WTC11 (cell line): ENCODE data around the gene PIF1. TPM values are rescaled to one million over a fixed set of nuclear protein-coding genes. Genes with fewer than 3 reads are reported as not detected.

Experiments used
- ATAC-seq: fragments of 200-7000 bp; cut with Tn5 transposase; 2 replicates; pipeline ENCODE4 v1.10.0; 2021; ENCODE audit warnings: mild to moderate bottlenecking, moderate library complexity
- CTCF ChIA-PET: fragments of 300-600 bp; sonication (Branson Sonifier 250); formaldehyde crosslinking; loops from one replicate; lab custom pipeline; 2021; ENCODE audit warnings: antibody characterized with exemption; lab: Charles Lee
- POLR2A ChIA-PET: fragments of 350-600 bp; sonication (Branson Sonifier 250); formaldehyde crosslinking; loops from one replicate; lab custom pipeline; 2021; ENCODE audit warnings: antibody characterized with exemption; lab: Charles Lee
- DNase-seq: peaks from one replicate; pipeline ENCODE4 v3.0.0; 2021; ENCODE audit warnings: low spot score
- H3K27ac Mint-ChIP-seq: 2 replicates; pipeline ENCODE4 v1.8.0; 2021; ENCODE audit warnings: mixed read lengths
- H3K27me3 Mint-ChIP-seq: 2 replicates; pipeline ENCODE4 v1.8.0; 2021; ENCODE audit warnings: low read depth, mild to moderate bottlenecking, moderate library complexity, mixed read lengths
- H3K36me3 Mint-ChIP-seq: 2 replicates; pipeline ENCODE4 v1.8.0; 2021; ENCODE audit warnings: mixed read lengths
- H3K4me1 Mint-ChIP-seq: 2 replicates; pipeline ENCODE4 v1.8.0; 2022; ENCODE audit warnings: mixed read lengths
- H3K4me3 Mint-ChIP-seq: 2 replicates; pipeline ENCODE4 v1.8.0; 2021; ENCODE audit warnings: mild to moderate bottlenecking, moderate library complexity, mixed read lengths
- H3K9me3 Mint-ChIP-seq: 2 replicates; pipeline ENCODE4 v1.8.0; 2021; ENCODE audit warnings: mixed read lengths
- ATF1 ChIP-seq: sonication (generic); formaldehyde crosslinking; IDR thresholded peaks from 2 replicates; pipeline ENCODE4 v1.8.1; 2023; ENCODE audit warnings: mild to moderate bottlenecking, moderate library complexity, missing genetic modification reagents
- CBFB ChIP-seq: sonication (generic); formaldehyde crosslinking; IDR thresholded peaks from 2 replicates; pipeline ENCODE4 v1.8.1; 2022; ENCODE audit warnings: mild to moderate bottlenecking, low read depth, missing genetic modification reagents
- CREM ChIP-seq: sonication (generic); formaldehyde crosslinking; IDR thresholded peaks from 2 replicates; pipeline ENCODE4 v1.8.1; 2022; ENCODE audit warnings: mild to moderate bottlenecking, missing genetic modification reagents, moderate library complexity
- E2F1 ChIP-seq: sonication (generic); formaldehyde crosslinking; IDR thresholded peaks from 2 replicates; pipeline ENCODE4 v1.8.0; 2022; ENCODE audit warnings: mild to moderate bottlenecking, missing genetic modification reagents
- E2F4 ChIP-seq: sonication (generic); formaldehyde crosslinking; IDR thresholded peaks from 2 replicates; pipeline ENCODE4 v1.8.1; 2022; ENCODE audit warnings: low read depth, mild to moderate bottlenecking, moderate library complexity, missing genetic modification reagents, borderline replicate concordance
- FOXJ3 ChIP-seq: sonication (generic); formaldehyde crosslinking; IDR thresholded peaks from 2 replicates; pipeline ENCODE4 v1.9.0; 2021; ENCODE audit warnings: missing genetic modification reagents, mild to moderate bottlenecking, borderline replicate concordance
- FOXK1 ChIP-seq: sonication (generic); formaldehyde crosslinking; IDR thresholded peaks from 2 replicates; pipeline ENCODE4 v1.8.0; 2022; ENCODE audit warnings: mild to moderate bottlenecking, moderate library complexity, missing genetic modification reagents
- IRF2 ChIP-seq: sonication (generic); formaldehyde crosslinking; IDR thresholded peaks from 2 replicates; pipeline ENCODE4 v1.8.0; 2022; ENCODE audit warnings: low read depth, missing genetic modification reagents, borderline replicate concordance
- NFE2L1 ChIP-seq: sonication (generic); formaldehyde crosslinking; IDR thresholded peaks from 2 replicates; pipeline ENCODE4 v1.8.1; 2023; ENCODE audit warnings: missing genetic modification reagents
- NR2C2 ChIP-seq: sonication (generic); formaldehyde crosslinking; IDR thresholded peaks from 2 replicates; pipeline ENCODE4 v1.8.0; 2022; ENCODE audit warnings: mild to moderate bottlenecking, missing genetic modification reagents
- PREB ChIP-seq: sonication (generic); formaldehyde crosslinking; IDR thresholded peaks from 2 replicates; pipeline ENCODE4 v1.8.1; 2022; ENCODE audit warnings: mild to moderate bottlenecking, missing genetic modification reagents, moderate library complexity, borderline replicate concordance
- SMAD3 ChIP-seq: sonication (generic); formaldehyde crosslinking; IDR thresholded peaks from 2 replicates; pipeline ENCODE4 v1.8.0; 2022; ENCODE audit warnings: missing genetic modification reagents, mild to moderate bottlenecking, borderline replicate concordance
- SMAD4 ChIP-seq: sonication (generic); formaldehyde crosslinking; IDR thresholded peaks from 2 replicates; pipeline ENCODE4 v1.8.0; 2022; ENCODE audit warnings: mild to moderate bottlenecking, missing genetic modification reagents
- SOX15 ChIP-seq: fragments of 250-450 bp; sonication (Bioruptor Pico); IDR thresholded peaks from 2 replicates; pipeline ENCODE4 v1.9.0; 2021; ENCODE audit warnings: mild to moderate bottlenecking
- ZBTB43 ChIP-seq: sonication (generic); formaldehyde crosslinking; IDR thresholded peaks from 2 replicates; pipeline ENCODE4 v1.8.1; 2023; ENCODE audit warnings: mild to moderate bottlenecking, missing genetic modification reagents
- ZNF138 ChIP-seq: sonication (generic); formaldehyde crosslinking; conservative IDR thresholded peaks from 2 replicates; pipeline ENCODE4 v1.8.1; 2022; ENCODE audit warnings: mild to moderate bottlenecking, moderate library complexity, missing genetic modification reagents
- ZNF425 ChIP-seq: fragments of 250-450 bp; sonication (Bioruptor Pico); conservative IDR thresholded peaks from 2 replicates; pipeline ENCODE4 v1.9.0; 2021; ENCODE audit warnings: mild to moderate bottlenecking
- total RNA-seq: library from RNA; stranded (reverse); gene quantifications from 3 replicates; pipeline ENCODE4 v1.2.3, GENCODE V29; 2021
- TF ChIP-seq, protein P1 (sequence below): fragments of 250-450 bp; sonication (Bioruptor Pico); IDR thresholded peaks from 2 replicates; pipeline ENCODE4 v2.1.2; 2022; ENCODE audit warnings: mild to moderate bottlenecking, moderate library complexity
- TF ChIP-seq, protein P2 (sequence below): fragments of 250-450 bp; sonication (Bioruptor Pico); IDR thresholded peaks from 2 replicates; pipeline ENCODE4 v1.8.0; 2021; ENCODE audit warnings: mild to moderate bottlenecking
- TF ChIP-seq, protein P3 (sequence below): sonication (generic); formaldehyde crosslinking; IDR thresholded peaks from 2 replicates; pipeline ENCODE4 v1.8.0; 2023; ENCODE audit warnings: missing genetic modification reagents, mild to moderate bottlenecking, borderline replicate concordance

PIF1 gene
- total RNA-seq, 1 experiment from 2014 or later = 249 TPM

DNA sequence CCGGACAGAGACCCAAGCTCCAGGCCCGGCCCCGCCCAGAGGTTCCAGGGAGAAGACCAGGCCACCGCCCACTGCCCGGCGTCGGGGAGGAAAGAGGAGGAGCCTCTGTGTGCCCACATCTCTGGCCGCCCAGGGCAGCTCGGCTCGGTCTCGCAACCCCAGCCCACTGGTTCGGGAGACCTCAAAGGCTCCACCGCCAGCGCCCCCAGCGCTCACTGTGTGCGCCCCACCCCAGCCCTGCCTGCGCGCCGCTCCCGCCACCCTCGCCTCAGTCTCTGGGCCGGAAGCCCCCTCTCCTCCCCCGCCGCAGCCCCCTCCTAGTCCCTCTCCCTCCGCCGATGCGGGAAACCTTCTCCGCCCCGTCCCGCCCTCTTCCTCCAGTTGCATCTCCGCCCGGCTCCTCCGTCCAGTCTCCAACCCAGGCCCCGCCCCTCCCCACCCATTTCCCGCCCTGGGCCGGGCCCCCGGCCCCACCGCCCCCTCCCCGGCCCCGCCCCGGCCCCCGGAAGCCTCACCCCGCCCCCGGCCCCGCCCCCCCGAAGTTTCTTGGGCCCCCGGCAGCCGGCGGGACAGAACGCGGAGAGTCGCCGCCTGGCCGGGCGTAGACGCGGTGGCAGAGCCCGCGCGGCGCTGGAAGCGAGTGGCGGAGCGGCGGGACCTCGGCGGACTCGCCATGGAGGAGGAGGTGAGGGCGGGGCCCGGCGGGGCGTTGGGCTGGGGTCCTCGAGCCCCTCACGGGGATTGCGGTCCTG is 16.1 kb upstream of the PIF1 start, which contains the start of gene PLEKHO2 (continued):
- TF ChIP-seq, protein P1, sequence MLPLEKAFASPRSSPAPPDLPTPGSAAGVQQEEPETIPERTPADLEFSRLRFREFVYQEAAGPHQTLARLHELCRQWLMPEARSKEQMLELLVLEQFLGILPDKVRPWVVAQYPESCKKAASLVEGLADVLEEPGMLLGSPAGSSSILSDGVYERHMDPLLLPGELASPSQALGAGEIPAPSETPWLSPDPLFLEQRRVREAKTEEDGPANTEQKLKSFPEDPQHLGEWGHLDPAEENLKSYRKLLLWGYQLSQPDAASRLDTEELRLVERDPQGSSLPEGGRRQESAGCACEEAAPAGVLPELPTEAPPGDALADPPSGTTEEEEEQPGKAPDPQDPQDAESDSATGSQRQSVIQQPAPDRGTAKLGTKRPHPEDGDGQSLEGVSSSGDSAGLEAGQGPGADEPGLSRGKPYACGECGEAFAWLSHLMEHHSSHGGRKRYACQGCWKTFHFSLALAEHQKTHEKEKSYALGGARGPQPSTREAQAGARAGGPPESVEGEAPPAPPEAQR (CRISPR knock-in tag) = no peak
- no peak for TF ChIP-seq ZBTB43 (CRISPR knock-in tag)
- peak; percentile 22; the same call in 1 of the 2 replicates for TF ChIP-seq FOXK1 (CRISPR knock-in tag)
- TF ChIP-seq, protein P2, sequence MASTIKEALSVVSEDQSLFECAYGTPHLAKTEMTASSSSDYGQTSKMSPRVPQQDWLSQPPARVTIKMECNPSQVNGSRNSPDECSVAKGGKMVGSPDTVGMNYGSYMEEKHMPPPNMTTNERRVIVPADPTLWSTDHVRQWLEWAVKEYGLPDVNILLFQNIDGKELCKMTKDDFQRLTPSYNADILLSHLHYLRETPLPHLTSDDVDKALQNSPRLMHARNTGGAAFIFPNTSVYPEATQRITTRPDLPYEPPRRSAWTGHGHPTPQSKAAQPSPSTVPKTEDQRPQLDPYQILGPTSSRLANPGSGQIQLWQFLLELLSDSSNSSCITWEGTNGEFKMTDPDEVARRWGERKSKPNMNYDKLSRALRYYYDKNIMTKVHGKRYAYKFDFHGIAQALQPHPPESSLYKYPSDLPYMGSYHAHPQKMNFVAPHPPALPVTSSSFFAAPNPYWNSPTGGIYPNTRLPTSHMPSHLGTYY (CRISPR knock-in tag) = no peak
- no peak for TF ChIP-seq FOXJ3 (CRISPR knock-in tag)
- TF ChIP-seq IRF2 (CRISPR knock-in tag) = no peak
- peak; percentile 44; the same call in 1 of the 2 replicates for TF ChIP-seq E2F1 (CRISPR knock-in tag)
- no peak for TF ChIP-seq SMAD4 (CRISPR knock-in tag)
- TF ChIP-seq CREM (CRISPR knock-in tag) = 0 out of 2 replicates have a peak, but pooled peaks have one; percentile 32
- TF ChIP-seq CBFB (CRISPR knock-in tag) = peak; percentile 70; the same call in 1 of the 2 replicates
- peak; percentile 76; the same call in 1 of the 2 replicates for TF ChIP-seq ZNF138 (CRISPR knock-in tag)

GRCh38 chr15:64841060-64841343 is 15.6 kb upstream of the PIF1 start:
- peaks cover 70% of the 10 kb centered on the region for H3K4me1 Mint-ChIP-seq
- DNase-seq (no peak), ATAC-seq (no peak)
- CTCF ChIA-PET = interaction anchor here (0.7 to 2.3 kb wide), 19 partner anchors 10 to 261 kb away, joined by 3 to 17 read pairs (median 4); partner anchors contain the start of gene PIF1
- H3K27me3 Mint-ChIP-seq = no peaks in the 10 kb centered on the region
- H3K36me3 Mint-ChIP-seq = peaks cover 7% of the 10 kb centered on the region
- H3K4me3 Mint-ChIP-seq = peak overlapping the region; percentile 77
- POLR2A ChIA-PET = interaction anchor here (0.7 to 1.2 kb wide), 8 partner anchors 10 to 139 kb away, joined by 3 to 25 read pairs (median 5); partner anchors contain the start of gene PIF1
- no peaks in the 10 kb centered on the region for H3K9me3 Mint-ChIP-seq
- peak overlapping the region; percentile 86 for H3K27ac Mint-ChIP-seq
- TF ChIP-seq FOXJ3 (CRISPR knock-in tag) (no peak), E2F4 (CRISPR knock-in tag) (no peak), NFE2L1 (CRISPR knock-in tag) (no peak), SOX15 (CRISPR knock-in tag) (no peak), NR2C2 (CRISPR knock-in tag) (no peak), PREB (CRISPR knock-in tag) (no peak), ATF1 (CRISPR knock-in tag) (no peak), SMAD3 (CRISPR knock-in tag) (0 out of 2 replicates have a peak, but pooled peaks have one; percentile 6), ZNF425 (CRISPR knock-in tag) (no peak)
- TF ChIP-seq, protein P3, sequence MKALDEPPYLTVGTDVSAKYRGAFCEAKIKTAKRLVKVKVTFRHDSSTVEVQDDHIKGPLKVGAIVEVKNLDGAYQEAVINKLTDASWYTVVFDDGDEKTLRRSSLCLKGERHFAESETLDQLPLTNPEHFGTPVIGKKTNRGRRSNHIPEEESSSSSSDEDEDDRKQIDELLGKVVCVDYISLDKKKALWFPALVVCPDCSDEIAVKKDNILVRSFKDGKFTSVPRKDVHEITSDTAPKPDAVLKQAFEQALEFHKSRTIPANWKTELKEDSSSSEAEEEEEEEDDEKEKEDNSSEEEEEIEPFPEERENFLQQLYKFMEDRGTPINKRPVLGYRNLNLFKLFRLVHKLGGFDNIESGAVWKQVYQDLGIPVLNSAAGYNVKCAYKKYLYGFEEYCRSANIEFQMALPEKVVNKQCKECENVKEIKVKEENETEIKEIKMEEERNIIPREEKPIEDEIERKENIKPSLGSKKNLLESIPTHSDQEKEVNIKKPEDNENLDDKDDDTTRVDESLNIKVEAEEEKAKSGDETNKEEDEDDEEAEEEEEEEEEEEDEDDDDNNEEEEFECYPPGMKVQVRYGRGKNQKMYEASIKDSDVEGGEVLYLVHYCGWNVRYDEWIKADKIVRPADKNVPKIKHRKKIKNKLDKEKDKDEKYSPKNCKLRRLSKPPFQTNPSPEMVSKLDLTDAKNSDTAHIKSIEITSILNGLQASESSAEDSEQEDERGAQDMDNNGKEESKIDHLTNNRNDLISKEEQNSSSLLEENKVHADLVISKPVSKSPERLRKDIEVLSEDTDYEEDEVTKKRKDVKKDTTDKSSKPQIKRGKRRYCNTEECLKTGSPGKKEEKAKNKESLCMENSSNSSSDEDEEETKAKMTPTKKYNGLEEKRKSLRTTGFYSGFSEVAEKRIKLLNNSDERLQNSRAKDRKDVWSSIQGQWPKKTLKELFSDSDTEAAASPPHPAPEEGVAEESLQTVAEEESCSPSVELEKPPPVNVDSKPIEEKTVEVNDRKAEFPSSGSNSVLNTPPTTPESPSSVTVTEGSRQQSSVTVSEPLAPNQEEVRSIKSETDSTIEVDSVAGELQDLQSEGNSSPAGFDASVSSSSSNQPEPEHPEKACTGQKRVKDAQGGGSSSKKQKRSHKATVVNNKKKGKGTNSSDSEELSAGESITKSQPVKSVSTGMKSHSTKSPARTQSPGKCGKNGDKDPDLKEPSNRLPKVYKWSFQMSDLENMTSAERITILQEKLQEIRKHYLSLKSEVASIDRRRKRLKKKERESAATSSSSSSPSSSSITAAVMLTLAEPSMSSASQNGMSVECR (CRISPR knock-in tag) = peak; percentile 22; the same call in 1 of the 2 replicates
